ENCODE measurements around the gene PTPRN2.

PTPRN2 gene

GRCh38 chr7:158532093-158532627 lies 55.5 kb downstream of the PTPRN2 start:
- DNase-seq (ENCODE audit: low spot score), result no peak
- Histone ChIP-seq H3K4me3 (no peak overlapping the region), H3K27ac (no peak overlapping the region)
- no peak for TF ChIP-seq CTCF (IDR thresholded peaks at IDR 0.05)

- Histone ChIP-seq H3K27ac (no peak overlapping the region), H3K4me3 (no peak overlapping the region)
- TF ChIP-seq CTCF (IDR thresholded peaks at IDR 0.05), result no peak
- DNase-seq (ENCODE audit: low spot score), result no peak
Observed at GRCh38 chr7:158531661-158532060, 56.0 kb downstream of the PTPRN2 start.

GRCh38 chr7:158530800-158531609 lies 56.6 kb downstream of the PTPRN2 start:
- Histone ChIP-seq H3K27ac (no peak overlapping the region), H3K4me3 (no peak overlapping the region)
- no peak for DNase-seq (ENCODE audit: low spot score)
- TF ChIP-seq CTCF (IDR thresholded peaks at IDR 0.05), result no peak

GRCh38 chr7:158529181-158530096 lies 58.2 kb downstream of the PTPRN2 start:
- TF ChIP-seq CTCF (IDR thresholded peaks at IDR 0.05), result no peak
- Histone ChIP-seq H3K4me3 (no peak overlapping the region), H3K27ac (no peak overlapping the region)
- no peak for DNase-seq (ENCODE audit: low spot score)

- DNase-seq (ENCODE audit: low spot score), result no peak
- no peak for TF ChIP-seq CTCF (IDR thresholded peaks at IDR 0.05)
- Histone ChIP-seq H3K4me3 (no peak overlapping the region), H3K27ac (no peak overlapping the region)
Observed at GRCh38 chr7:158527915-158528502, 59.6 kb downstream of the PTPRN2 start.

- no peak for TF ChIP-seq CTCF (IDR thresholded peaks at IDR 0.05)
- DNase-seq (ENCODE audit: low spot score), result no peak
- Histone ChIP-seq H3K4me3 (no peak overlapping the region), H3K27ac (no peak overlapping the region)
Observed at GRCh38 chr7:158527495-158527894, 60.1 kb downstream of the PTPRN2 start.
